ENCODE results near the gene PLA2G15. TPM values are rescaled to one million over a fixed set of nuclear protein-coding genes. Genes with fewer than 3 reads are reported as not detected.

Gene PLA2G15, protein sequence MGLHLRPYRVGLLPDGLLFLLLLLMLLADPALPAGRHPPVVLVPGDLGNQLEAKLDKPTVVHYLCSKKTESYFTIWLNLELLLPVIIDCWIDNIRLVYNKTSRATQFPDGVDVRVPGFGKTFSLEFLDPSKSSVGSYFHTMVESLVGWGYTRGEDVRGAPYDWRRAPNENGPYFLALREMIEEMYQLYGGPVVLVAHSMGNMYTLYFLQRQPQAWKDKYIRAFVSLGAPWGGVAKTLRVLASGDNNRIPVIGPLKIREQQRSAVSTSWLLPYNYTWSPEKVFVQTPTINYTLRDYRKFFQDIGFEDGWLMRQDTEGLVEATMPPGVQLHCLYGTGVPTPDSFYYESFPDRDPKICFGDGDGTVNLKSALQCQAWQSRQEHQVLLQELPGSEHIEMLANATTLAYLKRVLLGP
- total RNA-seq (2022) (33.2 and 33.4 TPM in 2 replicates), Bru-seq, nascent RNA (percentile 57 among the genes with signal in this experiment), BruChase-seq, experiment 1, labeled RNA remaining after a 2-hour chase (percentile 66 among the genes with signal in this experiment), BruChase-seq, experiment 2, labeled RNA remaining after a 6-hour chase (percentile 74 among the genes with signal in this experiment)
- long read RNA-seq, transcript PLA2G15-209 (6 exons, 1,203 nt), result minor isoform, 13 of 63 reads
- long read RNA-seq, transcript PLA2G15-201 (6 exons, 2,727 nt), result major isoform, 39 of 63 reads
- long read RNA-seq, partial matches to known transcripts, result 1 of 63 reads
- long read RNA-seq, other reads (novel, unspliced or antisense), result 10 of 63 reads

DNA sequence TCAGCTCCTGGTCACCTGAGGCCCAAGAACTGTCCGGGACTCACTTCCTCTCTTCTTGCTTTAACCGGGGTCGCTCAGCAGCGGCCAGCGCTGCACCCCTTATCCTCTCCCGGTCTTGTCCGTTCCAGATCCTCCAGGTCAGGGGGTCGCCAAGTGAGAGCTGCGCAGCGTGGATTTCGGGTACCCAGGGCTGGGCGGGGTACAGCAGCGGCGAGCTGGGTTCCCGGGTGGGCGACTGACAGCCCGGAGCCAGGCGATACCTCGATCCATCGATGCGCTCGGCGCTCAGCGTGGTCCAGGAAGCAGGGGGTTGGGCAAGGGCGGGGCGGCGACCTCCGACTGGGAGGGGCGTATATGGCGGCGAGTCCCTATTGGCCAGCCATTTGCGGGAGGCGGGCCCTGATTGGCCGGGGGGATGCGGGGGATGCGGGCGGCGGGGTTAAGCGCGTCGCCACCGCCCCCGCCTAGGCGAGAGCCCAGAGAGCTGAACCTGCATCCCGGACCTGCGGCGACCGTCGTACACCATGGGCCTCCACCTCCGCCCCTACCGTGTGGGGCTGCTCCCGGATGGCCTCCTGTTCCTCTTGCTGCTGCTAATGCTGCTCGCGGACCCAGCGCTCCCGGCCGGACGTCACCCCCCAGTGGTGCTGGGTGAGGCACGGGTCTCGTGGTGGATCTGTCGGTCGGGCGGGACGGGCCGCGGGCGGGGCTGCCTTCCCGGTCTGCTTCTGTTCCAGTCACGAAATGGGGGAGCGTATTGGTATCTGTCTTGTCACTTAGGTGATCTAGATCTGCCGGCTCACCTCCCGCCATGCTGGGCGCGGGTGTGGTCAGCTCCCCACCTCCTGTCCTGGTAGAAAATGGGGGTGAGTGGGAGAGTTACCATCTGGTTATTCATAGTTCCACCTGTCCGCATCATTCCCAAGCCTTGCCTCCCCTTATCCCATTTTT, at the start of gene PLA2G15:
PLA2G15 (plus strand) TSS at position 471 of the 951 bp plus-strand sequence; CDS start at position 525, 54 bp downstream.
- DNase-seq, result peak; percentile 98 to 99
- intact Hi-C loops (cut with micrococcal nuclease; ENCODE audit: unreplicated experiment), result loop anchor here (1.0 kb wide), 1 partner anchor 8 kb away; no protein-coding TSS in a partner anchor
- Mint-ChIP-seq H3K36me3 (ENCODE audit: insufficient read depth, unreplicated experiment) (peaks cover 50% of the 10 kb centered on the region), H3K4me1 (ENCODE audit: low read depth, unreplicated experiment) (peaks cover 14% of the 10 kb centered on the region), H3K27ac (ENCODE audit: unreplicated experiment) (peak within 1 kb of the TSS; percentile 69), H3K4me3 (ENCODE audit: unreplicated experiment) (peak within 1 kb of the TSS; percentile 91), H3K9me3 (ENCODE audit: unreplicated experiment) (no peaks in the 10 kb centered on the region), H3K27me3 (ENCODE audit: insufficient read depth, unreplicated experiment) (no peaks in the 10 kb centered on the region)
- TF ChIP-seq, protein P1, sequence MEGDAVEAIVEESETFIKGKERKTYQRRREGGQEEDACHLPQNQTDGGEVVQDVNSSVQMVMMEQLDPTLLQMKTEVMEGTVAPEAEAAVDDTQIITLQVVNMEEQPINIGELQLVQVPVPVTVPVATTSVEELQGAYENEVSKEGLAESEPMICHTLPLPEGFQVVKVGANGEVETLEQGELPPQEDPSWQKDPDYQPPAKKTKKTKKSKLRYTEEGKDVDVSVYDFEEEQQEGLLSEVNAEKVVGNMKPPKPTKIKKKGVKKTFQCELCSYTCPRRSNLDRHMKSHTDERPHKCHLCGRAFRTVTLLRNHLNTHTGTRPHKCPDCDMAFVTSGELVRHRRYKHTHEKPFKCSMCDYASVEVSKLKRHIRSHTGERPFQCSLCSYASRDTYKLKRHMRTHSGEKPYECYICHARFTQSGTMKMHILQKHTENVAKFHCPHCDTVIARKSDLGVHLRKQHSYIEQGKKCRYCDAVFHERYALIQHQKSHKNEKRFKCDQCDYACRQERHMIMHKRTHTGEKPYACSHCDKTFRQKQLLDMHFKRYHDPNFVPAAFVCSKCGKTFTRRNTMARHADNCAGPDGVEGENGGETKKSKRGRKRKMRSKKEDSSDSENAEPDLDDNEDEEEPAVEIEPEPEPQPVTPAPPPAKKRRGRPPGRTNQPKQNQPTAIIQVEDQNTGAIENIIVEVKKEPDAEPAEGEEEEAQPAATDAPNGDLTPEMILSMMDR (IDR thresholded peaks at IDR 0.05; ENCODE audit: insufficient read depth in 1 of 2, low read depth in 1 of 2, low read length in 1 of 2, severe bottlenecking in 1 of 2, unreplicated experiment in 1 of 2), result no peak
- BruUV-seq (replicated peaks), result TSS peak; percentile 53
- ChIA-PET CTCF (interaction anchor here (0.5 to 1.5 kb wide), 7 partner anchors 16 to 409 kb away, joined by 3 to 7 read pairs (median 3); partner anchors contain the start of genes PRMT7, SLC7A6 and SLC7A6OS), POLR2A (interaction anchor here (0.6 to 1.3 kb wide), 6 partner anchors 8 to 133 kb away, joined by 3 to 7 read pairs (median 4); partner anchors contain the start of genes ESRP2, PRMT7, SLC7A6 and SLC7A6OS)
- peaks cover 12% of the 10 kb centered on the region for H3K4me1 ChIP-seq
- H3K27me3 ChIP-seq (replicated peaks; ENCODE audit: control insufficient read depth, insufficient read depth, low read length), result no peaks in the 10 kb centered on the region
- no peaks in the 10 kb centered on the region for H3K36me3 ChIP-seq (ENCODE audit: control insufficient read depth, insufficient read depth, low read length)
- H3K4me3 ChIP-seq (ENCODE audit: low read depth, low read length), result peak within 1 kb of the TSS; percentile 100
- no peaks in the 10 kb centered on the region for H3K9me3 ChIP-seq

DNA sequence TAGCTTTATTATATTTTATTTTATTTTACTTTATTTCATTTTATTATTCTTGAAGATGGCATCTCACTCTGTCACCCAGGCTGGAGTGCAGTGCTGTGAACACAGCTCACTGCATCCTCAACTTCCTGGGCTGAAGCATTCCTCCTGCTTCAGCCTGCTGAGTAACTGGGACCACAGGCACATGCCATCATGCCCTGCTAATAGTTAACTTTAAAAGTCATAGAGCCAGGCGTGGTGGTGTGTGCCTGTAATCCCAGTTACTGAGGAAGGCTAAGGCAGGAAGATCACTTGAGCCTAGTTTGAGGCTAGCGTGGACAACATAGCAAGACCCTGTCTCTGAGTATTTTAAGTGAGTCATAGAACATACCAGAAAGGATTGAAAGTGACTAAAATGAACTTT, 47.9 kb upstream of the PLA2G15 start:
- Mint-ChIP-seq H3K27ac (ENCODE audit: unreplicated experiment) (no peak overlapping the region), H3K4me3 (ENCODE audit: unreplicated experiment) (no peak overlapping the region), H3K27me3 (ENCODE audit: insufficient read depth, unreplicated experiment) (no peaks in the 10 kb centered on the region), H3K4me1 (ENCODE audit: low read depth, unreplicated experiment) (peaks cover 9% of the 10 kb centered on the region), H3K9me3 (ENCODE audit: unreplicated experiment) (no peaks in the 10 kb centered on the region), H3K36me3 (ENCODE audit: insufficient read depth, unreplicated experiment) (peaks cover 10% of the 10 kb centered on the region)
- Histone ChIP-seq H3K27me3 (replicated peaks; ENCODE audit: control insufficient read depth, insufficient read depth, low read length) (no peaks in the 10 kb centered on the region), H3K4me1 (peaks cover 13% of the 10 kb centered on the region; the same call in 1 of the 2 replicates), H3K4me3 (ENCODE audit: low read depth, low read length) (no peak overlapping the region), H3K9me3 (no peaks in the 10 kb centered on the region), H3K36me3 (ENCODE audit: control insufficient read depth, insufficient read depth, low read length) (no peaks in the 10 kb centered on the region; the same call in 1 of the 2 replicates)
- TF ChIP-seq, protein P1 (IDR thresholded peaks at IDR 0.05; ENCODE audit: insufficient read depth in 1 of 2, low read depth in 1 of 2, low read length in 1 of 2, severe bottlenecking in 1 of 2, unreplicated experiment in 1 of 2), result no peak
- BruUV-seq (replicated peaks), result no TSS peak
- ChIA-PET POLR2A (no interaction called here), CTCF (interaction anchor here (0.5 kb wide), 1 partner anchor 98 kb away, joined by 3 read pairs; no protein-coding TSS in a partner anchor)
- intact Hi-C loops (cut with micrococcal nuclease; ENCODE audit: unreplicated experiment), result no loop called here
- DNase-seq, result no peak

All from Caco-2 (cell line).